Astrocyte (in vitro differentiated cells and primary cell): ENCODE results near the gene PCED1B. TPM values are rescaled to one million over a fixed set of nuclear protein-coding genes. Genes with fewer than 3 reads are reported as not detected.

Experiments
- DNase-seq: peaks from one replicate; pipeline ENCODE4 v3.0.0-alpha.2; 2010; ENCODE audit warnings: low read depth
- FAIRE-seq: peaks from 2 replicates; lab custom pipeline; 2011; peaks lifted over from hg19 to GRCh38; lab: Jason Lieb, UNC
- H2AFZ ChIP-seq: 2 replicates; pipeline ENCODE4 v1.6.0; 2012; ENCODE audit warnings: low read depth, low read length, inconsistent platforms
- H3K27ac ChIP-seq: 2 replicates; pipeline ENCODE4 v1.5.1; 2011; ENCODE audit warnings: low read depth, low read length, inconsistent platforms
- H3K27me3 ChIP-seq: 2 replicates; pipeline ENCODE4 v1.6.0; 2011; ENCODE audit warnings: low read length, inconsistent platforms; ENCODE audit not compliant: insufficient read depth
- H3K36me3 ChIP-seq: 2 replicates; pipeline ENCODE4 v1.5.1; 2011; ENCODE audit warnings: low read length, inconsistent platforms; ENCODE audit not compliant: insufficient read depth
- H3K4me1 ChIP-seq: 2 replicates; pipeline ENCODE4 v1.5.1; 2011; ENCODE audit warnings: low read length, inconsistent platforms; ENCODE audit not compliant: insufficient read depth
- H3K4me2 ChIP-seq: 2 replicates; pipeline ENCODE4 v1.6.0; 2012; ENCODE audit warnings: low read length, inconsistent platforms
- H3K4me3 ChIP-seq: 2 replicates; pipeline ENCODE4 v1.5.1; 2011; ENCODE audit warnings: low read depth, mild to moderate bottlenecking, low read length, inconsistent platforms; ENCODE audit not compliant: insufficient read depth
- H3K79me2 ChIP-seq: 2 replicates; pipeline ENCODE4 v1.6.0; 2012; ENCODE audit warnings: mild to moderate bottlenecking, low read length, inconsistent platforms; ENCODE audit not compliant: insufficient read depth
- H3K9ac ChIP-seq: 2 replicates; pipeline ENCODE4 v1.6.0; 2012; ENCODE audit warnings: mild to moderate bottlenecking, low read length, inconsistent platforms
- H3K9me3 ChIP-seq: 2 replicates; pipeline ENCODE4 v1.5.1; 2012; ENCODE audit warnings: low read depth, mild to moderate bottlenecking, low read length, inconsistent platforms; ENCODE audit not compliant: insufficient read depth
- H4K20me1 ChIP-seq: 2 replicates; pipeline ENCODE4 v1.6.0; 2012; ENCODE audit warnings: low read length, inconsistent platforms; ENCODE audit not compliant: insufficient read depth
- H3K27ac Mint-ChIP-seq: one replicate; pipeline ENCODE4 v1.8.0; 2021; ENCODE audit warnings: mild to moderate bottlenecking, mixed read lengths; ENCODE audit not compliant: unreplicated experiment
- H3K27me3 Mint-ChIP-seq: one replicate; pipeline ENCODE4 v1.8.0; 2021; ENCODE audit warnings: low read depth, mixed read lengths; ENCODE audit not compliant: unreplicated experiment
- H3K36me3 Mint-ChIP-seq: one replicate; pipeline ENCODE4 v1.8.0; 2021; ENCODE audit warnings: low read depth, mixed read lengths; ENCODE audit not compliant: unreplicated experiment
- H3K4me1 Mint-ChIP-seq: one replicate; pipeline ENCODE4 v1.8.0; 2021; ENCODE audit warnings: low read depth, mixed read lengths; ENCODE audit not compliant: unreplicated experiment
- H3K4me3 Mint-ChIP-seq: one replicate; pipeline ENCODE4 v1.8.0; 2021; ENCODE audit warnings: mild to moderate bottlenecking, moderate library complexity, mixed read lengths; ENCODE audit not compliant: unreplicated experiment
- H3K9me3 Mint-ChIP-seq: one replicate; pipeline ENCODE4 v1.8.0; 2021; ENCODE audit warnings: mild to moderate bottlenecking, mixed read lengths; ENCODE audit not compliant: unreplicated experiment
- CTCF ChIP-seq: IDR thresholded peaks from 2 replicates; pipeline ENCODE4 v1.5.1; 2011; ENCODE audit warnings: low read depth, mild to moderate bottlenecking, inconsistent platforms, low read length, moderate library complexity; ENCODE audit not compliant: insufficient read depth
- EZH2 ChIP-seq: IDR thresholded peaks from 2 replicates; pipeline ENCODE4 v1.6.1; 2012; ENCODE audit warnings: mild to moderate bottlenecking, low read length, inconsistent platforms; ENCODE audit not compliant: insufficient read depth
- total RNA-seq: library from RNA; stranded (reverse); gene quantifications from 2 replicates; pipeline ENCODE4 v1.2.1, GENCODE V29; 2021

The PCED1B gene
- total RNA-seq, 1 donor from 2014 or later, result 1.8 TPM

GRCh38 chr12:47231456-47231855 is 152.0 kb downstream of the PCED1B start:
- H3K9me3 ChIP-seq, result peaks cover 4% of the 10 kb centered on the region
- no peak overlapping the region for H3K27ac Mint-ChIP-seq
- no peak for TF ChIP-seq CTCF
- no peak for TF ChIP-seq EZH2

GRCh38 chr12:47234576-47235141 is 155.2 kb downstream of the PCED1B start:
- no peaks in the 10 kb centered on the region for H3K27me3 Mint-ChIP-seq
- H3K27ac Mint-ChIP-seq, result no peak overlapping the region
- Histone ChIP-seq H3K27me3 (no peaks in the 10 kb centered on the region), H3K9me3 (peaks cover 4% of the 10 kb centered on the region), H3K9ac (no peak overlapping the region), H4K20me1 (no peaks in the 10 kb centered on the region), H3K79me2 (no peaks in the 10 kb centered on the region), H3K27ac (no peak overlapping the region), H3K4me1 (peaks cover 9% of the 10 kb centered on the region), H3K36me3 (no peaks in the 10 kb centered on the region), H3K4me3 (no peak overlapping the region), H2AFZ (no peak overlapping the region), H3K4me2 (no peak overlapping the region)
- no peak overlapping the region for H3K4me3 Mint-ChIP-seq
- no peak for TF ChIP-seq EZH2
- no peak for TF ChIP-seq CTCF
- peaks cover 13% of the 10 kb centered on the region for H3K4me1 Mint-ChIP-seq
- FAIRE-seq (no peak), DNase-seq (no peak)
- peaks cover 5% of the 10 kb centered on the region for H3K36me3 Mint-ChIP-seq
- H3K9me3 Mint-ChIP-seq, result peaks cover 2% of the 10 kb centered on the region

More at GRCh38 chr12:47231456-47231855, 152.0 kb downstream of the PCED1B start:
- Mint-ChIP-seq H3K36me3 (peaks cover 4% of the 10 kb centered on the region), H3K9me3 (peaks cover 2% of the 10 kb centered on the region), H3K4me1 (peaks cover 5% of the 10 kb centered on the region), H3K27me3 (no peaks in the 10 kb centered on the region), H3K4me3 (no peak overlapping the region)
- Histone ChIP-seq H3K4me3 (no peak overlapping the region), H4K20me1 (no peaks in the 10 kb centered on the region), H3K9ac (no peak overlapping the region), H3K79me2 (no peaks in the 10 kb centered on the region), H3K36me3 (no peaks in the 10 kb centered on the region), H3K4me2 (no peak overlapping the region), H3K4me1 (peaks cover 5% of the 10 kb centered on the region), H2AFZ (peak overlapping the region; percentile 15), H3K27ac (no peak overlapping the region), H3K27me3 (no peaks in the 10 kb centered on the region)
- FAIRE-seq, result no peak
- DNase-seq, result peak; percentile 6
